IMR-90 (cell line): ENCODE data around the gene ZCCHC3. TPM values are rescaled to one million over a fixed set of nuclear protein-coding genes. Genes with fewer than 3 reads are reported as not detected.

Source experiments
- ATAC-seq: fragments of 200-7000 bp; cut with Tn5 transposase; 2 replicates; pipeline ENCODE4 v1.9.1; 2020; ENCODE audit warnings: low read depth, mild to moderate bottlenecking, moderate library complexity
- BruUV-seq: library from RNA; stranded (reverse); fragments of 400-500 nt; replicated peaks from 2 replicates; lab custom pipeline; 2021; lab: Mats Ljungman, UMichigan
- CTCF ChIA-PET: fragments of 300-600 bp; formaldehyde crosslinking; extraction: SDS; loops from one replicate; lab custom pipeline; 2021; ENCODE audit warnings: antibody characterized with exemption; lab: Yijun Ruan, JAX
- POLR2A ChIA-PET: fragments of 300-600 bp; sonication (Branson Sonifier 250); formaldehyde crosslinking; loops from one replicate; lab custom pipeline; 2022; ENCODE audit warnings: antibody characterized with exemption; ENCODE audit not compliant: unreplicated experiment; lab: Charles Lee
- DNase-seq: peaks from one replicate; pipeline ENCODE4 v3.0.0; 2013
- H2AFZ ChIP-seq: replicated peaks from 2 replicates; pipeline ENCODE3; 2013; ENCODE audit warnings: low read length, mild to moderate bottlenecking; ENCODE audit not compliant: poor library complexity
- H2AK5ac ChIP-seq: 2 replicates; pipeline ENCODE4 v1.6.1; 2013; ENCODE audit warnings: low read depth, low read length, inconsistent platforms
- H2AK9ac ChIP-seq: replicated peaks from 2 replicates; pipeline ENCODE3; 2013; ENCODE audit warnings: mild to moderate bottlenecking, low read depth, low read length, moderate library complexity; ENCODE audit not compliant: poor library complexity
- H2BK120ac ChIP-seq: 2 replicates; pipeline ENCODE4 v1.6.1; 2013; ENCODE audit warnings: low read depth, low read length, inconsistent platforms
- H2BK15ac ChIP-seq: 3 replicates; pipeline ENCODE4 v1.6.1; 2013; ENCODE audit warnings: low read depth, low read length, inconsistent platforms
- H2BK20ac ChIP-seq: 2 replicates; pipeline ENCODE4 v1.6.1; 2013; ENCODE audit warnings: low read depth, mild to moderate bottlenecking, inconsistent platforms, low read length, moderate library complexity
- H2BK5ac ChIP-seq: 2 replicates; pipeline ENCODE4 v1.6.1; 2013; ENCODE audit warnings: mild to moderate bottlenecking, low read depth, low read length, inconsistent platforms; ENCODE audit not compliant: poor library complexity, severe bottlenecking
- H3K14ac ChIP-seq: replicated peaks from 2 replicates; pipeline ENCODE4 v1.6.1; 2013; ENCODE audit warnings: low read depth, low read length, inconsistent platforms
- H3K18ac ChIP-seq: 2 replicates; pipeline ENCODE4 v1.6.1; 2013; ENCODE audit warnings: low read depth, low read length, control low read depth
- H3K23ac ChIP-seq: 2 replicates; pipeline ENCODE4 v1.6.1; 2013; ENCODE audit warnings: low read depth, low read length, inconsistent platforms
- H3K27ac ChIP-seq: 2 replicates; pipeline ENCODE4 v1.5.1; 2013; ENCODE audit warnings: mild to moderate bottlenecking, control low read depth, low read length; ENCODE audit not compliant: insufficient read depth
- H3K27me3 ChIP-seq: 2 replicates; pipeline ENCODE4 v1.6.1; 2013; ENCODE audit warnings: low read length; ENCODE audit not compliant: control insufficient read depth, insufficient read depth
- H3K36me3 ChIP-seq: 2 replicates; pipeline ENCODE4 v1.6.1; 2013; ENCODE audit warnings: low read length, mixed read lengths; ENCODE audit not compliant: control insufficient read depth, insufficient read depth
- H3K4ac ChIP-seq: 2 replicates; pipeline ENCODE4 v1.6.1; 2013; ENCODE audit warnings: low read depth, low read length, inconsistent platforms
- H3K4me1 ChIP-seq: 2 replicates; pipeline ENCODE4 v1.6.1; 2013; ENCODE audit warnings: low read length, mixed read lengths; ENCODE audit not compliant: control insufficient read depth, insufficient read depth
- H3K4me2 ChIP-seq: 2 replicates; pipeline ENCODE4 v1.6.1; 2013; ENCODE audit warnings: low read depth, mild to moderate bottlenecking, control low read depth, low read length, moderate library complexity
- H3K4me3 ChIP-seq: 2 replicates; pipeline ENCODE4 v1.5.1; 2013; ENCODE audit warnings: low read depth, mild to moderate bottlenecking, control low read depth, low read length, moderate library complexity; ENCODE audit not compliant: insufficient read depth
- H3K56ac ChIP-seq: 2 replicates; pipeline ENCODE4 v1.6.1; 2013; ENCODE audit warnings: low read length, inconsistent platforms; ENCODE audit not compliant: insufficient read depth; ENCODE audit errors: extremely low read depth
- H3K79me1 ChIP-seq, 2 experiments: 2 replicates each; pipeline ENCODE4 v1.6.1; 2013; ENCODE audit warnings: low read length in 2 of 2, inconsistent platforms in 1 of 2, low read depth in 1 of 2
- H3K9ac ChIP-seq: 2 replicates; pipeline ENCODE4 v1.6.1; 2013; ENCODE audit warnings: low read depth, low read length, control low read depth
- H3K9me1 ChIP-seq: 2 replicates; pipeline ENCODE4 v1.6.1; 2013; ENCODE audit warnings: low read length, inconsistent platforms; ENCODE audit not compliant: insufficient read depth
- H3K9me3 ChIP-seq: 2 replicates; pipeline ENCODE4 v1.6.1; 2013; ENCODE audit warnings: low read length; ENCODE audit not compliant: control insufficient read depth, insufficient read depth
- H4K20me1 ChIP-seq: 2 replicates; pipeline ENCODE4 v1.6.1; 2013; ENCODE audit warnings: low read length, inconsistent platforms; ENCODE audit not compliant: insufficient read depth
- H4K5ac ChIP-seq: 2 replicates; pipeline ENCODE4 v1.6.1; 2013; ENCODE audit warnings: mild to moderate bottlenecking, low read depth, low read length, control low read depth
- H4K8ac ChIP-seq, 2 experiments: 2 replicates each; pipeline ENCODE4 v1.6.1; 2013; ENCODE audit warnings: low read depth in 2 of 2, low read length in 2 of 2, control low read depth in 1 of 2, inconsistent platforms in 1 of 2
- H4K91ac ChIP-seq: 2 replicates; pipeline ENCODE4 v1.6.1; 2013; ENCODE audit warnings: low read depth, low read length, inconsistent platforms; ENCODE audit not compliant: insufficient read depth
- BHLHE40 ChIP-seq: fragments of 150-350 bp; IDR thresholded peaks from 2 replicates; pipeline ENCODE4 v1.6.1; 2016; ENCODE audit warnings: mild to moderate bottlenecking, low read depth, low read length
- MAFK ChIP-seq: IDR thresholded peaks from 2 replicates; pipeline ENCODE4 v1.6.1; 2012; ENCODE audit warnings: low read depth, low read length, improper control_type of control experiment
- POLR2A ChIP-seq: IDR thresholded peaks from 2 replicates; pipeline ENCODE4 v1.6.1; 2012; ENCODE audit warnings: mild to moderate bottlenecking, low read depth, low read length
- RAD21 ChIP-seq: IDR thresholded peaks from 2 replicates; pipeline ENCODE4 v1.6.1; 2012; ENCODE audit warnings: low read length, improper control_type of control experiment
- WGBS, 2 experiments: methylation state at CpG; one replicate each; pipeline versions ENCODE4 v1.1.5 to v1.1.7; 2013; ENCODE audit warnings: missing lambda C conversion rate in 2 of 2; ENCODE audit not compliant: insufficient read length in 1 of 2; ENCODE audit errors: extremely low coverage in 2 of 2; 5-methylcytosine and 5-hydroxymethylcytosine counted together
- dilution Hi-C: fragments of 300-500 bp; cut with HindIII; formaldehyde crosslinking; loops from one replicate; pipeline ENCODE4 v1.14.3; 2018; ENCODE audit warnings: low sequenced_read_pairs; ENCODE audit not compliant: unreplicated experiment
- in situ Hi-C: fragments of 300-500 bp; cut with MboI; formaldehyde crosslinking; loops from 3 replicates; pipeline ENCODE4 v1.14.3; 2019; ENCODE audit warnings: low sequenced_read_pairs, inconsistent platforms, mixed read lengths
- intact Hi-C: fragments of 100-400 bp; cut with micrococcal nuclease; formaldehyde crosslinking; loops from 2 replicates; pipeline ENCODE4 v1.10.0; 2022
- polyA plus RNA-seq, 3 experiments: library from polyadenylated mRNA; depleted of rRNA; stranded (reverse); fragments of >200 nt; gene quantifications; 2 replicates each; pipeline ENCODE4 v1.2.3, GENCODE V29; 2012; ENCODE audit warnings: low replicate concordance in 1 of 3
- total RNA-seq: library from RNA; depleted of rRNA; stranded (reverse); fragments of >200 nt; gene quantifications from 2 replicates; pipeline ENCODE4 v1.2.3, GENCODE V29; 2012
- TF ChIP-seq, protein P1 (sequence below): conservative IDR thresholded peaks from 2 replicates; pipeline ENCODE4 v1.5.1; 2012; ENCODE audit warnings: mild to moderate bottlenecking, low read depth, low read length, improper control_type of control experiment

The ZCCHC3 gene
- total and polyA plus RNA-seq, 2 of the 4 experiments (the other 2 are of a cell fraction), result 8.2 to 10.9 TPM

DNA sequence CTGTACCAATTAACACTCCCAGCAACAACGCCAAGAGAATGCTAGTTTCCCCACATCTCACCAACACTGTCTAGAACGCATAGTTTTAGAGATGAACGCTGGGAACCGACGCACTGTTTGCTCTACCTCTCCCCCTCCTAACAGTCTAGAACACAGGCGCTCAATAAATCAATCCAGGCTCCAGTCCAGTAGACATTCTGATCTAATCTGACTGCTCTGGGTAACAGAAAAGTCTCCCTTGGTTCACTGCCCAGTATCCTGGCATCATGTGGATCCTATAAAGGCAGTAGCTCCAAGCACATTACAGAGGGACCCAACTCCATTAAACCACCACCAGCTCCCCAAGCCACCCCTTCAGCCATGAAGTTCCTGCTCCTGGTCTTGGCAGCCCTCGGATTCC, 40.0 kb upstream of the ZCCHC3 start, which contains the start of gene DEFB132:
Gene DEFB132, plus strand, starts transcription at position 306 of the 400 bp plus-strand sequence. Its CDS starts 55 bp downstream, at position 361.
- ChIA-PET CTCF (no interaction called here), POLR2A (no interaction called here)
- Histone ChIP-seq H3K18ac (no peak within 1 kb of the TSS), H3K9ac (no peak within 1 kb of the TSS), H4K8ac (no peak within 1 kb of the TSS), H2BK20ac (no peak within 1 kb of the TSS), H3K79me1 (no peaks in the 10 kb centered on the region), H3K4me2 (no peak within 1 kb of the TSS), H3K9me1 (no peaks in the 10 kb centered on the region), H3K27me3 (peaks cover 15% of the 10 kb centered on the region), H4K20me1 (no peaks in the 10 kb centered on the region), H4K5ac (no peak within 1 kb of the TSS), H2BK15ac (no peak within 1 kb of the TSS), H2AK9ac (no peak within 1 kb of the TSS), H2AFZ (no peak within 1 kb of the TSS), H3K23ac (no peak within 1 kb of the TSS), H3K27ac (no peak within 1 kb of the TSS), H2BK5ac (no peak within 1 kb of the TSS), H3K56ac (no peak within 1 kb of the TSS), H2AK5ac (no peak within 1 kb of the TSS), H3K4me3 (no peak within 1 kb of the TSS), H3K36me3 (no peaks in the 10 kb centered on the region), H3K9me3 (no peaks in the 10 kb centered on the region), H2BK120ac (no peak within 1 kb of the TSS), H3K4me1 (no peaks in the 10 kb centered on the region), H3K4ac (no peak within 1 kb of the TSS), H4K91ac (no peak within 1 kb of the TSS), H3K14ac (no peak within 1 kb of the TSS)
- TF ChIP-seq, protein P1, sequence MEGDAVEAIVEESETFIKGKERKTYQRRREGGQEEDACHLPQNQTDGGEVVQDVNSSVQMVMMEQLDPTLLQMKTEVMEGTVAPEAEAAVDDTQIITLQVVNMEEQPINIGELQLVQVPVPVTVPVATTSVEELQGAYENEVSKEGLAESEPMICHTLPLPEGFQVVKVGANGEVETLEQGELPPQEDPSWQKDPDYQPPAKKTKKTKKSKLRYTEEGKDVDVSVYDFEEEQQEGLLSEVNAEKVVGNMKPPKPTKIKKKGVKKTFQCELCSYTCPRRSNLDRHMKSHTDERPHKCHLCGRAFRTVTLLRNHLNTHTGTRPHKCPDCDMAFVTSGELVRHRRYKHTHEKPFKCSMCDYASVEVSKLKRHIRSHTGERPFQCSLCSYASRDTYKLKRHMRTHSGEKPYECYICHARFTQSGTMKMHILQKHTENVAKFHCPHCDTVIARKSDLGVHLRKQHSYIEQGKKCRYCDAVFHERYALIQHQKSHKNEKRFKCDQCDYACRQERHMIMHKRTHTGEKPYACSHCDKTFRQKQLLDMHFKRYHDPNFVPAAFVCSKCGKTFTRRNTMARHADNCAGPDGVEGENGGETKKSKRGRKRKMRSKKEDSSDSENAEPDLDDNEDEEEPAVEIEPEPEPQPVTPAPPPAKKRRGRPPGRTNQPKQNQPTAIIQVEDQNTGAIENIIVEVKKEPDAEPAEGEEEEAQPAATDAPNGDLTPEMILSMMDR, result no peak
- TF ChIP-seq BHLHE40 (no peak), POLR2A (no peak), MAFK (no peak), RAD21 (no peak)
- dilution Hi-C loops (no loop called here), intact Hi-C loops (no loop called here), in situ Hi-C loops (no loop called here)
- no peak for ATAC-seq
- DNase-seq, result no peak
- no TSS peak for BruUV-seq
- WGBS, 2 experiments, result 51% methylated on average over 5 of the region's 7 CpGs; no CpG with 5 or more reads in 1 of the 2 experiments
